OCI-LY7 (cell line): ENCODE data around the gene LRP3.

Experiments used
- EZH2phosphoT487 ChIP-seq: fragments of 200-600 bp; sonication (generic); IDR thresholded peaks from 2 replicates; pipeline ENCODE4 v1.6.1; 2018; ENCODE audit warnings: low read depth, borderline replicate concordance, mild to moderate bottlenecking, mixed run types, antibody characterized with exemption, low read length, moderate library complexity, mixed read lengths
- TF ChIP-seq, protein P1 (sequence below): fragments of 200-600 bp; sonication (generic); conservative IDR thresholded peaks from 2 replicates; pipeline ENCODE4 v1.5.1; 2014; ENCODE audit warnings: mild to moderate bottlenecking, antibody characterized with exemption, low read length, moderate library complexity, mixed read lengths

- TF ChIP-seq, protein P1, sequence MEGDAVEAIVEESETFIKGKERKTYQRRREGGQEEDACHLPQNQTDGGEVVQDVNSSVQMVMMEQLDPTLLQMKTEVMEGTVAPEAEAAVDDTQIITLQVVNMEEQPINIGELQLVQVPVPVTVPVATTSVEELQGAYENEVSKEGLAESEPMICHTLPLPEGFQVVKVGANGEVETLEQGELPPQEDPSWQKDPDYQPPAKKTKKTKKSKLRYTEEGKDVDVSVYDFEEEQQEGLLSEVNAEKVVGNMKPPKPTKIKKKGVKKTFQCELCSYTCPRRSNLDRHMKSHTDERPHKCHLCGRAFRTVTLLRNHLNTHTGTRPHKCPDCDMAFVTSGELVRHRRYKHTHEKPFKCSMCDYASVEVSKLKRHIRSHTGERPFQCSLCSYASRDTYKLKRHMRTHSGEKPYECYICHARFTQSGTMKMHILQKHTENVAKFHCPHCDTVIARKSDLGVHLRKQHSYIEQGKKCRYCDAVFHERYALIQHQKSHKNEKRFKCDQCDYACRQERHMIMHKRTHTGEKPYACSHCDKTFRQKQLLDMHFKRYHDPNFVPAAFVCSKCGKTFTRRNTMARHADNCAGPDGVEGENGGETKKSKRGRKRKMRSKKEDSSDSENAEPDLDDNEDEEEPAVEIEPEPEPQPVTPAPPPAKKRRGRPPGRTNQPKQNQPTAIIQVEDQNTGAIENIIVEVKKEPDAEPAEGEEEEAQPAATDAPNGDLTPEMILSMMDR, result no peak
- no peak for TF ChIP-seq EZH2phosphoT487
Measured at GRCh38 chr19:33233056-33233873, 39.1 kb downstream of the LRP3 start.
